KMS-11 (cell line): ENCODE data around the gene RFTN1.

ENCODE experiments used
- H2AFZ ChIP-seq: fragments of 200-600 bp; sonication (generic); 2 replicates; pipeline ENCODE4 v1.6.1; 2016; ENCODE audit warnings: antibody characterized with exemption, mixed run types, low read depth
- H3K27ac ChIP-seq: fragments of 200-600 bp; sonication (generic); 2 replicates; pipeline ENCODE4 v1.6.1; 2016; ENCODE audit warnings: mild to moderate bottlenecking, mixed run types
- H3K27me3 ChIP-seq: fragments of 200-600 bp; sonication (generic); 2 replicates; pipeline ENCODE4 v1.6.1; 2017; ENCODE audit warnings: mild to moderate bottlenecking, low read depth, mixed run types, moderate library complexity; ENCODE audit not compliant: insufficient read depth
- H3K36me3 ChIP-seq: fragments of 200-600 bp; sonication (generic); 2 replicates; pipeline ENCODE4 v1.6.1; 2017; ENCODE audit warnings: mild to moderate bottlenecking, mixed run types; ENCODE audit not compliant: insufficient read depth
- H3K4me1 ChIP-seq: fragments of 200-600 bp; sonication (generic); 2 replicates; pipeline ENCODE4 v1.6.1; 2016; ENCODE audit warnings: mild to moderate bottlenecking, low read depth, mixed run types; ENCODE audit not compliant: poor library complexity, severe bottlenecking
- H3K4me2 ChIP-seq: fragments of 200-600 bp; sonication (generic); 2 replicates; pipeline ENCODE4 v1.7.0; 2016; ENCODE audit warnings: mild to moderate bottlenecking, mixed run types
- H3K4me3 ChIP-seq: fragments of 200-600 bp; sonication (generic); IDR thresholded peaks from 2 replicates; pipeline ENCODE4 v1.6.1; 2017; ENCODE audit warnings: low read depth, low read length, mixed read lengths; ENCODE audit not compliant: insufficient read depth
- H3K79me2 ChIP-seq: fragments of 200-600 bp; sonication (generic); 2 replicates; pipeline ENCODE4 v1.6.1; 2016; ENCODE audit warnings: low read depth, mixed run types; ENCODE audit not compliant: insufficient read depth
- H3K9ac ChIP-seq: fragments of 200-600 bp; sonication (generic); 2 replicates; pipeline ENCODE4 v1.6.1; 2016; ENCODE audit warnings: mild to moderate bottlenecking, mixed run types
- H4K20me1 ChIP-seq: fragments of 200-600 bp; sonication (generic); 2 replicates; pipeline ENCODE4 v1.6.1; 2016; ENCODE audit warnings: mild to moderate bottlenecking, mixed run types; ENCODE audit not compliant: insufficient read depth
- CTCF ChIP-seq: fragments of 200-600 bp; sonication (generic); conservative IDR thresholded peaks from 2 replicates; pipeline ENCODE4 v1.6.1; 2017; ENCODE audit warnings: low read depth, mild to moderate bottlenecking, antibody characterized with exemption, low read length, moderate library complexity, mixed read lengths

Gene RFTN1

GRCh38 chr3:16295298-16295890 lies 218.1 kb downstream of the RFTN1 start:
- H3K27me3 ChIP-seq, result no peaks in the 10 kb centered on the region
- no peak overlapping the region for H3K27ac ChIP-seq
- no peak for TF ChIP-seq CTCF
- H3K4me3 ChIP-seq, result no peak overlapping the region
- H3K36me3 ChIP-seq, result no peaks in the 10 kb centered on the region; the same call in 1 of the 2 replicates
- H3K79me2 ChIP-seq, result no peaks in the 10 kb centered on the region
- no peak overlapping the region for H3K9ac ChIP-seq
- peaks cover 35% of the 10 kb centered on the region for H3K4me1 ChIP-seq
- H4K20me1 ChIP-seq, result no peaks in the 10 kb centered on the region
- no peak overlapping the region for H3K4me2 ChIP-seq
- H2AFZ ChIP-seq, result no peak overlapping the region

GRCh38 chr3:16294844-16295243 lies 218.7 kb downstream of the RFTN1 start:
- Histone ChIP-seq H2AFZ (no peak overlapping the region), H3K79me2 (no peaks in the 10 kb centered on the region), H3K27me3 (no peaks in the 10 kb centered on the region), H3K4me2 (no peak overlapping the region), H3K4me3 (no peak overlapping the region), H3K9ac (no peak overlapping the region), H3K4me1 (peaks cover 35% of the 10 kb centered on the region), H3K36me3 (no peaks in the 10 kb centered on the region; the same call in 1 of the 2 replicates), H4K20me1 (no peaks in the 10 kb centered on the region), H3K27ac (no peak overlapping the region)
- no peak for TF ChIP-seq CTCF

- Histone ChIP-seq H3K9ac (no peak overlapping the region), H3K27me3 (no peaks in the 10 kb centered on the region), H3K4me3 (no peak overlapping the region), H3K4me2 (peak overlapping the region; percentile 51), H3K4me1 (peaks cover 62% of the 10 kb centered on the region), H3K27ac (peak overlapping the region; percentile 28; the same call in 1 of the 2 replicates), H4K20me1 (no peaks in the 10 kb centered on the region), H3K36me3 (no peaks in the 10 kb centered on the region), H2AFZ (no peak overlapping the region), H3K79me2 (no peaks in the 10 kb centered on the region; the same call in 1 of the 2 replicates)
- TF ChIP-seq CTCF, result no peak
Observed at GRCh38 chr3:16290827-16291196, 222.7 kb downstream of the RFTN1 start.

- peak overlapping the region; percentile 51 for H3K4me2 ChIP-seq
- peaks cover 68% of the 10 kb centered on the region for H3K4me1 ChIP-seq
- H3K27me3 ChIP-seq, result no peaks in the 10 kb centered on the region
- H4K20me1 ChIP-seq, result no peaks in the 10 kb centered on the region
- no peaks in the 10 kb centered on the region; the same call in 1 of the 2 replicates for H3K79me2 ChIP-seq
- H3K9ac ChIP-seq, result no peak overlapping the region
- peak; percentile 64 for TF ChIP-seq CTCF
- H3K4me3 ChIP-seq, result no peak overlapping the region
- no peaks in the 10 kb centered on the region for H3K36me3 ChIP-seq
- no peak overlapping the region for H2AFZ ChIP-seq
- H3K27ac ChIP-seq, result peak overlapping the region; percentile 28; the same call in 1 of the 2 replicates
Observed at GRCh38 chr3:16290007-16290826, 223.3 kb downstream of the RFTN1 start.
